Measurements from ENCODE around the gene MRPS35. TPM values are rescaled to one million over a fixed set of nuclear protein-coding genes. Genes with fewer than 3 reads are reported as not detected.

MRPS35 gene
- total RNA-seq: 46.4 and 56.3 TPM in 2 replicates

DNA sequence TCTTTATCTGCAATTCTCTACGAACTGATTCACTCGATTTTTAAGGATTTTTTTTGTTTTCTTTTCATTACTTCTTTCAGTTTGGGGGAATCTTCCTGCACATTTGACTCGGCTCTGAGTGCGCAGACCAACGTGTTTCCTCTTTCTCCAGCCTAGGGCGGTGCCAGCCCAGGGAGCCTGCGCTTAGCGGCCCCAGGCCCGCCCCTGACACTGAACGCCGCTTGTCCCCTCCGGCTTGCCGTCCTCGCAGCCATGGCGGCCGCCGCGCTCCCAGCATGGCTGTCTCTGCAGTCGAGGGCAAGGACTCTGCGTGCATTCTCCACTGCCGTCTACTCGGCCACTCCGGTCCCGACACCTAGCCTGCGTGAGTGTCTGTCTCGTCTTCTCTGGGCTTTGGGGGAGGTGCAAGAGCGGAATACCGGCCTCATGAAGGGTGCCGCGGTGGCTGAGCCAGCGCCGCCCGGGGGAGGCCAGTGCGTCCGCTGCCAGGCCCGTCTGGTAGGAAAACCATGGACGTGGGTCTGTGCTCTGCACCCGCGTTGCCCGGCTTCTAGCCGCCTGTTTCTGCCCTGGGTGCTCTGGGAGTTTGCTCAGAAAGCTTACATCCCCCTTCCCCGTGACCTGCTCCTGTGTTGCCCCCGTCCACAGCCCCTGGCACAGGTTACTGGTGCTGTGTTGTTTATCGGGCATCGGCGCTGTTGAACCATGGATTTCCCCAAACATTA is at the start of gene MRPS35:
Gene MRPS35, plus strand, starts transcription at position 241 of the 725 bp plus-strand sequence. Its CDS starts 12 bp downstream, at position 253.

DNA sequence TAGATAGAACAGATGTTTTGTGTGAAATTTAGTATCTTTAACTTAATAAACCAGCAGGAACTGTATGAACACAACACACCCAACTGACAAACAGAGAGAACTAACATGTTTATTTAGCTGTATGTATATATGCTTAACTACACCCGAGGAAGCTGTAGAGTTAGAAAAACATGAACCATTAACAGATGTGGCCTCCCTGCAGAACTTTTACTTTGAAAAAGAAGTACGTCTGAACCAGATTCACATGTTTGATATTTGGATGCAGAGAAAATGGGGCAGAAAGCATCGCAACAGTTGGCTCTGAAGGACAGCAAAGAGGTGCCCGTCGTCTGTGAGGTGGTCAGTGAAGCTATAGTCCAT is 14.4 kb upstream of the MRPS35 start, which contains the start of gene REP15:
Gene REP15, plus strand, starts transcription at position 155 of the 360 bp plus-strand sequence. Its CDS starts 116 bp downstream, at position 271.

DNA sequence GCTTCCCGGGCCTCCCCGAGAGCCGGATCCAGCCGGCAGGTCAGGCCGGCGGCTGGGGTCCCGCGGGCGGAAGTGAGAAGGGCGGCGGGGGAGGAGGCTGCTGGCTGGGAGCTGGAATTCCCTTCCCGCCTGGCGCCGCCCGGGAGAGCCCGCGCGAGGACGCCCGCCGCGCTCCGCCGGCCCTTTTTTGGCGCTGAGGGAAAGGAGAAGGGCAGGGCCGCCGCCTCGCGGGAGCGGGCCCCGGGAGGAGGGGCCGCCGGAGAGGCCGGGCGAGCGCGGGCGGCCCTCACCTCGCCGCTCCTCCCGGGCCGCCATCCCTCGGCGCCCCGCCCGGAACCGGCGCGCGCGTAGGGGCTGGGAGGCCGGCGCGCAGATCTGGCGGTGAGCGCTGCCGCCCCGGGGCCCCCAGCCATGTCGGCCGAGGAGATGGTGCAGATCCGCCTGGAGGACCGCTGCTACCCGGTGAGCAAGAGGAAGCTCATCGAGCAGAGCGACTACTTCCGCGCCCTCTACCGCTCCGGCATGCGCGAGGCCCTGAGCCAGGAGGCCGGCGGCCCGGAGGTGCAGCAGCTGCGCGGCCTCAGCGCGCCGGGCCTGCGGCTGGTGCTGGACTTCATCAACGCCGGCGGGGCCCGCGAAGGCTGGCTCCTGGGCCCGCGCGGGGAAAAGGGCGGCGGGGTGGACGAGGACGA is 69.4 kb downstream of the MRPS35 start, which contains the start of the genes KLHL42 and MANSC4:
Gene KLHL42, plus strand, starts transcription at position 314 of the 692 bp plus-strand sequence. Its CDS starts 98 bp downstream, at position 412.
Gene MANSC4, minus strand, starts transcription at position 317 of the 692 bp plus-strand sequence. CDS start 8,960 bp downstream, outside the sequence.

Small RNA genes lying within 50 kb of the gene (small RNA-seq; reads per million reads assigned to genes)
- not detected for gene RF00019

Other genes with a start within 250 kb of the MRPS35 start
- 203 and 250 TPM in 2 replicates for gene PPFIBP1, start 186.6 kb upstream of the MRPS35 start, total RNA-seq
- 2.9 and 6.2 TPM in 2 replicates for gene REP15, start 14.4 kb upstream of the MRPS35 start, total RNA-seq
- 25.2 TPM in 2 replicates for gene KLHL42, start 69.4 kb downstream of the MRPS35 start, total RNA-seq
- gene MANSC4, start 69.4 kb downstream of the MRPS35 start, total RNA-seq: 0.33 TPM in 1 of 2 replicates, not detected in the other

Measured in vein endothelial cell (primary cell).